PFSK-1 (cell line): ENCODE measurements around the gene KCND1.

Source experiments
- FOXP2 ChIP-seq: optimal IDR thresholded peaks from 2 replicates; pipeline ENCODE3; 2011; ENCODE audit warnings: borderline replicate concordance, control low read depth, inconsistent platforms; ENCODE audit not compliant: insufficient read depth; ENCODE audit errors: extremely low read length, extremely low read depth
- POLR2AphosphoS5 ChIP-seq: IDR thresholded peaks from 2 replicates; pipeline ENCODE4 v1.6.1; 2012; ENCODE audit warnings: low read depth, mild to moderate bottlenecking, control low read depth, low read length, moderate library complexity
- REST ChIP-seq, 2 experiments: IDR thresholded peaks; 2 replicates each; pipeline versions ENCODE4 v1.6.1 to v1.8.0; 2011 to 2012; ENCODE audit warnings: low read depth in 2 of 2, low read length in 2 of 2, control low read depth in 1 of 2, inconsistent platforms in 1 of 2, mild to moderate bottlenecking in 1 of 2, moderate library complexity in 1 of 2; ENCODE audit not compliant: insufficient read depth in 1 of 2
- SIN3A ChIP-seq: IDR thresholded peaks from 2 replicates; pipeline ENCODE4 v1.6.1; 2012; ENCODE audit warnings: mild to moderate bottlenecking, low read length, moderate library complexity, borderline replicate concordance; ENCODE audit not compliant: insufficient read depth
- TAF1 ChIP-seq: IDR thresholded peaks from 2 replicates; pipeline ENCODE4 v1.6.1; 2012; ENCODE audit warnings: low read length, control low read depth, borderline replicate concordance; ENCODE audit not compliant: insufficient read depth

The KCND1 gene

GRCh38 chrX:49001521-49002090, 30.0 kb upstream of the KCND1 start:
- TF ChIP-seq REST (IDR thresholded peaks at IDR 0.05; ENCODE audit: insufficient read depth in 1 of 2, low read depth in 2 of 2, low read length in 2 of 2) = no peak
- no peak for TF ChIP-seq TAF1
- TF ChIP-seq POLR2AphosphoS5 = no peak
- no peak for TF ChIP-seq FOXP2
- TF ChIP-seq SIN3A = no peak

GRCh38 chrX:49000636-49001035, 29.0 kb upstream of the KCND1 start:
- TF ChIP-seq FOXP2 (no peak), POLR2AphosphoS5 (no peak), SIN3A (no peak), REST (IDR thresholded peaks at IDR 0.05; ENCODE audit: insufficient read depth in 1 of 2, low read depth in 2 of 2, low read length in 2 of 2) (no peak), TAF1 (no peak)

GRCh38 chrX:48999030-48999429, 27.4 kb upstream of the KCND1 start:
- no peak for TF ChIP-seq REST (IDR thresholded peaks at IDR 0.05; ENCODE audit: insufficient read depth in 1 of 2, low read depth in 2 of 2, low read length in 2 of 2)
- no peak for TF ChIP-seq FOXP2
- no peak for TF ChIP-seq TAF1
- TF ChIP-seq POLR2AphosphoS5 = no peak
- no peak for TF ChIP-seq SIN3A

- TF ChIP-seq POLR2AphosphoS5 = no peak
- TF ChIP-seq TAF1 = no peak
These were observed 26.7 kb upstream of the KCND1 start for GRCh38 chrX:48998391-48998790.

- TF ChIP-seq TAF1 (no peak), FOXP2 (no peak), REST (IDR thresholded peaks at IDR 0.05; ENCODE audit: insufficient read depth in 1 of 2, low read depth in 2 of 2, low read length in 2 of 2) (no peak)
These were observed 26.2 kb upstream of the KCND1 start for GRCh38 chrX:48997865-48998264.
